H1 (cell line): ENCODE data around the gene DMC1. TPM values are rescaled to one million over a fixed set of nuclear protein-coding genes. Genes with fewer than 3 reads are reported as not detected.

Experiments used
- CTCF ChIA-PET: fragments of 300-600 bp; sonication (Branson Sonifier 250); formaldehyde crosslinking; loops from one replicate; lab custom pipeline; 2021; ENCODE audit not compliant: partially characterized antibody; lab: Charles Lee
- POLR2A ChIA-PET: fragments of 300-600 bp; sonication (Branson Sonifier 250); formaldehyde crosslinking; loops from one replicate; lab custom pipeline; 2021; ENCODE audit warnings: inconsistent platforms; ENCODE audit not compliant: partially characterized antibody; lab: Charles Lee
- DNase-seq, 2 experiments: peaks; one replicate each; pipeline versions ENCODE4 v3.0.0 to v3.0.0-alpha.2; 2010 to 2022; ENCODE audit warnings: low spot score in 2 of 2, low read depth in 1 of 2, mixed read lengths in 1 of 2
- FAIRE-seq: peaks from 2 replicates; lab custom pipeline; 2011; peaks lifted over from hg19 to GRCh38; lab: Jason Lieb, UNC
- H2AFZ ChIP-seq: 2 replicates; pipeline ENCODE4 v1.8.1; 2012; ENCODE audit warnings: low read length, inconsistent platforms
- H2AK5ac ChIP-seq: 2 replicates; pipeline ENCODE4 v1.6.1; 2013; ENCODE audit warnings: low read depth, low read length
- H2BK120ac ChIP-seq: replicated peaks from 2 replicates; pipeline ENCODE3; 2013; ENCODE audit warnings: low read depth, low read length, inconsistent platforms
- H2BK12ac ChIP-seq: 2 replicates; pipeline ENCODE4 v1.6.1; 2013; ENCODE audit warnings: low read depth, low read length
- H2BK15ac ChIP-seq: 2 replicates; pipeline ENCODE4 v1.6.1; 2013; ENCODE audit warnings: low read length
- H2BK20ac ChIP-seq: 2 replicates; pipeline ENCODE4 v1.6.1; 2013; ENCODE audit warnings: low read length
- H2BK5ac ChIP-seq: 2 replicates; pipeline ENCODE4 v1.6.1; 2013; ENCODE audit warnings: low read depth, low read length
- H3K14ac ChIP-seq: 2 replicates; pipeline ENCODE4 v1.6.1; 2013; ENCODE audit warnings: inconsistent platforms; ENCODE audit not compliant: insufficient read length
- H3K18ac ChIP-seq: 2 replicates; pipeline ENCODE4 v1.6.1; 2013; ENCODE audit warnings: low read length; ENCODE audit errors: extremely low read depth
- H3K23ac ChIP-seq: 2 replicates; pipeline ENCODE4 v1.6.1; 2013; ENCODE audit warnings: inconsistent platforms; ENCODE audit not compliant: insufficient read length
- H3K23me2 ChIP-seq: 2 replicates; pipeline ENCODE4 v1.6.1; 2013; ENCODE audit warnings: low read depth, low read length
- H3K27ac ChIP-seq: 2 replicates; pipeline ENCODE4 v1.6.1; 2011; ENCODE audit warnings: low read depth, low read length, inconsistent platforms
- H3K27me3 ChIP-seq, 4 experiments: replicated peaks in 1 of 4; 1 replicate in 1 of 4; 2 replicates in 3 of 4; pipeline versions ENCODE4 v1.6.1 to v1.8.1; 2011 to 2013; ENCODE audit warnings: low read length in 3 of 4, mild to moderate bottlenecking in 3 of 4, inconsistent platforms in 2 of 4, mixed read lengths in 2 of 4, moderate library complexity in 1 of 4; ENCODE audit not compliant: control insufficient read depth in 3 of 4, insufficient read depth in 3 of 4; ENCODE audit errors: extremely low read depth in 1 of 4
- H3K36me3 ChIP-seq, 4 experiments: 2 replicates each; pipeline versions ENCODE4 v1.6.1 to v1.8.1; 2011 to 2013; ENCODE audit warnings: mild to moderate bottlenecking in 4 of 4, low read length in 3 of 4, moderate library complexity in 2 of 4, control low read depth in 1 of 4, inconsistent platforms in 1 of 4; ENCODE audit not compliant: insufficient read depth in 4 of 4, control insufficient read depth in 2 of 4
- H3K4ac ChIP-seq: replicated peaks from 2 replicates; pipeline ENCODE3; 2013; ENCODE audit warnings: low read length, low read depth, mixed read lengths, inconsistent platforms; ENCODE audit not compliant: insufficient read length
- H3K4me1 ChIP-seq, 4 experiments: replicated peaks in 1 of 4; 1 replicate in 1 of 4; 2 replicates in 3 of 4; pipeline versions ENCODE4 v1.6.1 to v1.8.1; 2011 to 2013; ENCODE audit warnings: low read length in 3 of 4, inconsistent platforms in 2 of 4, mixed read lengths in 1 of 4; ENCODE audit not compliant: insufficient read depth in 4 of 4, control insufficient read depth in 3 of 4
- H3K4me2 ChIP-seq, 2 experiments: 2 replicates each; pipeline versions ENCODE4 v1.6.1 to v1.8.1; 2011 to 2013; ENCODE audit warnings: low read depth in 2 of 2, low read length in 2 of 2, control low read depth in 1 of 2, inconsistent platforms in 1 of 2, mild to moderate bottlenecking in 1 of 2; ENCODE audit not compliant: insufficient read depth in 1 of 2
- H3K4me3 ChIP-seq, 4 experiments: fragments of 200-600, 300-600 bp in 1 of 4; sonication (generic), shearing (Covaris generic), sonication (Bioruptor Twin) in 1 of 4; 2 replicates each; pipeline versions ENCODE4 v1.5.1 to v1.8.1; 2011 to 2016; ENCODE audit warnings: low read length in 4 of 4, low read depth in 3 of 4, control low read depth in 2 of 4, inconsistent platforms in 2 of 4, mild to moderate bottlenecking in 2 of 4, mixed read lengths in 1 of 4, moderate library complexity in 1 of 4; ENCODE audit not compliant: insufficient read depth in 2 of 4; ENCODE audit errors: extremely low read depth in 1 of 4
- H3K56ac ChIP-seq: replicated peaks from 2 replicates; pipeline ENCODE3; 2013; ENCODE audit warnings: low read depth, mild to moderate bottlenecking, mixed read lengths, low read length, inconsistent platforms; ENCODE audit not compliant: insufficient read length
- H3K79me1 ChIP-seq: 2 replicates; pipeline ENCODE4 v1.6.1; 2013; ENCODE audit warnings: low read depth, low read length, control low read depth
- H3K79me2 ChIP-seq, 2 experiments: 2 replicates each; pipeline versions ENCODE4 v1.6.1 to v1.8.1; 2012 to 2013; ENCODE audit warnings: low read length in 2 of 2, mild to moderate bottlenecking in 2 of 2, inconsistent platforms in 1 of 2; ENCODE audit not compliant: insufficient read depth in 2 of 2, control insufficient read depth in 1 of 2
- H3K9ac ChIP-seq, 4 experiments: replicated peaks in 1 of 4; 1 replicate in 1 of 4; 2 replicates in 3 of 4; pipeline versions ENCODE4 v1.6.1 to v1.8.1; 2011 to 2013; ENCODE audit warnings: low read depth in 3 of 4, low read length in 3 of 4, control low read depth in 2 of 4, mild to moderate bottlenecking in 2 of 4, moderate library complexity in 2 of 4, inconsistent platforms in 1 of 4; ENCODE audit errors: extremely low read depth in 1 of 4
- H3K9me3 ChIP-seq, 2 experiments: 2 replicates each; pipeline versions ENCODE4 v1.6.1 to v1.8.1; 2012 to 2013; ENCODE audit warnings: mild to moderate bottlenecking in 2 of 2, moderate library complexity in 2 of 2, control low read depth in 1 of 2, inconsistent platforms in 1 of 2, low read depth in 1 of 2, low read length in 1 of 2, mixed read lengths in 1 of 2; ENCODE audit not compliant: insufficient read depth in 2 of 2
- H4K20me1 ChIP-seq, 2 experiments: replicated peaks in 1 of 2; 2 replicates each; pipeline versions ENCODE3 to v1.8.1; 2011 to 2013; ENCODE audit warnings: inconsistent platforms in 2 of 2, low read length in 2 of 2, mild to moderate bottlenecking in 1 of 2; ENCODE audit not compliant: insufficient read depth in 2 of 2, control insufficient read depth in 1 of 2
- H4K5ac ChIP-seq: 2 replicates; pipeline ENCODE4 v1.6.1; 2013; ENCODE audit warnings: low read length, low read depth, mixed read lengths, inconsistent platforms; ENCODE audit not compliant: insufficient read length
- H4K8ac ChIP-seq: 2 replicates; pipeline ENCODE4 v1.8.0; 2013; ENCODE audit warnings: mild to moderate bottlenecking, moderate library complexity, low read length, inconsistent platforms; ENCODE audit not compliant: insufficient read depth; ENCODE audit errors: extremely low read depth
- H4K91ac ChIP-seq: replicated peaks from 2 replicates; pipeline ENCODE3; 2013; ENCODE audit warnings: low read length, mixed read lengths, inconsistent platforms; ENCODE audit not compliant: insufficient read length
- CBX5 ChIP-seq: fragments of 300-800, 300-1000 bp; sonication (generic); IDR thresholded peaks from 2 replicates; pipeline ENCODE4 v1.7.1; 2016; ENCODE audit warnings: antibody characterized with exemption, low read length, low read depth
- CEBPB ChIP-seq: IDR thresholded peaks from 2 replicates; pipeline ENCODE4 v1.6.1; 2012; ENCODE audit warnings: low read depth, low read length
- CREB1 ChIP-seq: IDR thresholded peaks from 2 replicates; pipeline ENCODE4 v1.6.1; 2012; ENCODE audit warnings: inconsistent platforms
- EGR1 ChIP-seq: IDR thresholded peaks from 2 replicates; pipeline ENCODE4 v1.6.1; 2011; ENCODE audit warnings: low read depth, low read length, borderline replicate concordance
- FOSL1 ChIP-seq: IDR thresholded peaks from 2 replicates; pipeline ENCODE4 v1.6.1; 2011; ENCODE audit warnings: mild to moderate bottlenecking, low read depth, low read length, moderate library complexity; ENCODE audit not compliant: insufficient read depth
- HDAC6 ChIP-seq: IDR thresholded peaks from one replicate; pipeline ENCODE4 v1.7.1; 2012; ENCODE audit warnings: low read depth, mild to moderate bottlenecking, inconsistent platforms, low read length, moderate library complexity
- KDM4A ChIP-seq: IDR thresholded peaks from one replicate; pipeline ENCODE4 v1.7.1; 2012; ENCODE audit warnings: low read depth, mild to moderate bottlenecking, moderate library complexity, low read length, inconsistent platforms; ENCODE audit not compliant: severe bottlenecking
- POU5F1 ChIP-seq: IDR thresholded peaks from 2 replicates; pipeline ENCODE4 v1.6.1; 2011; ENCODE audit warnings: low read depth, mild to moderate bottlenecking, low read length, moderate library complexity
- RXRA ChIP-seq: IDR thresholded peaks from 2 replicates; pipeline ENCODE4 v1.6.1; 2011; ENCODE audit warnings: low read depth, mild to moderate bottlenecking, low read length, moderate library complexity; ENCODE audit not compliant: insufficient read depth
- SP2 ChIP-seq: IDR thresholded peaks from 2 replicates; pipeline ENCODE4 v1.6.1; 2012; ENCODE audit warnings: mild to moderate bottlenecking, low read length, inconsistent platforms
- TAF7 ChIP-seq: optimal IDR thresholded peaks from 2 replicates; pipeline ENCODE3; 2011; ENCODE audit warnings: low read depth, mild to moderate bottlenecking, inconsistent platforms, low read length, moderate library complexity, borderline replicate concordance
- WGBS, 2 experiments: shearing (Covaris generic) in 1 of 2; methylation state at CpG; one replicate each; pipeline versions ENCODE4 v1.1.6 to v1.1.7; 2013 to 2015; ENCODE audit warnings: low lambda C conversion rate in 2 of 2, mixed read lengths in 2 of 2, inconsistent platforms in 1 of 2, low coverage in 1 of 2, missing lambda C conversion rate in 1 of 2; ENCODE audit not compliant: insufficient replicate concordance in 2 of 2, insufficient coverage in 1 of 2, insufficient read length in 1 of 2; ENCODE audit errors: extremely low coverage in 1 of 2, missing lambda C conversion rate in 1 of 2; 5-methylcytosine and 5-hydroxymethylcytosine counted together
- polyA plus RNA-seq, 7 experiments: library from polyadenylated mRNA; depleted of rRNA in 3 of 7; stranded (reverse) in 5 of 7; unstranded in 2 of 7; fragments of >200 nt in 5 of 7; fragments of 200-250 nt in 2 of 7; gene quantifications; 1 replicate in 5 of 7; 2 replicates in 1 of 7; 4 replicates in 1 of 7; pipeline versions ENCODE4 v1.2.1 to v1.2.3, GENCODE V29; 2011 to 2013; ENCODE audit warnings: missing spikeins in 2 of 7, mixed read lengths in 2 of 7
- total RNA-seq: library from RNA; stranded (reverse); fragmentation: NEBNext Ultra II Directional; extraction: Animal tissue kit (Norgen Biotek cat#: 25700); gene quantifications from 2 replicates; pipeline ENCODE4 v1.2.1, GENCODE V29; 2021
- TF ChIP-seq, protein P1 (sequence below): IDR thresholded peaks from 2 replicates; pipeline ENCODE4 v1.6.1; 2012; ENCODE audit warnings: low read length, inconsistent platforms

The DMC1 gene
- total and polyA plus RNA-seq, 2 of the 8 experiments (the other 6 are each of a cell fraction or from before 2014, with no cell fraction given): 3.8 to 7.2 TPM

DNA sequence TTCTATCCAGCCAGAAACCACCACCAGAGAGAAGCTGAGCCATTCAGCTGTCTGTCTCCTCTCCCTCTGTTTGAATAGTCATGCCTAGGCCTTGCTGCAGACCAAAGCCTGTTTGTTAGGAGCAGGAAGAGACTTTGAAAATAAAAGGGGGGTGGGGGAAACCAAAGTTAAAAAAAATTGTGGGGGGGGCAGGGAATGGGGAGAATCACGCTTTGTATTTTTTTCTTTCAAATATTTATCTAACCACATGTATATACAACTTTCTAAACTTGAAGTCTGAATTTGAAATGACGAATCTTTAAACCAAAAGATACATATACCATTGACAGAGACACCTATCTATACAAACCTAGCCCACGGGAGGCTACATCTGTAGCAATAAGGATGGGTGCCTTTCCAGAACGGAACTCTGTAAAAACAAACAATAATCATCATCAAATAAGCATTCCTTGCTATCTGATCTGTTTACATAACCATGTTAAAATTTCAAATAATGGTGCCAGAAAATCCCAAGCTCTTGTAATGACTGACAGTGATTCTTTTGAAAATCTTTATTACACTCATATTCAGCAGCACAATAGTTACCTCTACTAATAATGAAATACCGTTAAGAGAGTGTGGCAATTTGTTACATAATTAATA is 78.2 kb downstream of the DMC1 start:
- Histone ChIP-seq H3K18ac (no peak overlapping the region), H2BK5ac (no peak overlapping the region), H2AFZ (no peak overlapping the region), H2AK5ac (no peak overlapping the region), H2BK15ac (no peak overlapping the region), H4K8ac (no peak overlapping the region), H3K79me2 (peaks cover 0 to 20% of the 10 kb centered on the region in 2 experiments; a peak in 2 of 4 replicates), H3K14ac (no peak overlapping the region), H3K36me3 (peaks cover 61 to 100% (median 93%) of the 10 kb centered on the region in 4 experiments), H3K23ac (no peak overlapping the region), H3K4me2 (no peak overlapping the region), H3K9me3 (no peaks in the 10 kb centered on the region), H3K79me1 (no peaks in the 10 kb centered on the region; the same call in 1 of the 2 replicates), H2BK120ac (no peak overlapping the region), H3K9ac (no peak overlapping the region), H3K56ac (no peak overlapping the region), H4K5ac (no peak overlapping the region), H2BK12ac (no peak overlapping the region), H3K27me3 (no peaks in the 10 kb centered on the region), H3K4me3 (no peak overlapping the region), H4K91ac (no peak overlapping the region), H4K20me1 (peaks cover 8 to 9% of the 10 kb centered on the region in 2 experiments), H3K4ac (no peak overlapping the region), H3K23me2 (no peaks in the 10 kb centered on the region), H3K4me1 (peaks cover 0 to 4% (median 3%) of the 10 kb centered on the region in 4 experiments; a peak in 3 of 7 replicates), H3K27ac (no peak overlapping the region), H2BK20ac (no peak overlapping the region)
- CTCF ChIA-PET: interaction anchor here (1.3 to 1.5 kb wide), 3 partner anchors 10 to 19 kb away, joined by 3 to 4 read pairs (median 4); no protein-coding TSS in a partner anchor
- 93% methylated on average over 4 of the region's 5 CpGs; no CpG with 5 or more reads in 1 of the 2 experiments for WGBS, 2 experiments
- FAIRE-seq: no peak
- no peak for DNase-seq
- POLR2A ChIA-PET: interaction anchor here (0.6 to 40.8 kb wide), 11 partner anchors 2 to 155 kb away, joined by 3 to 1102 read pairs (median 7); partner anchors contain the start of genes DMC1 and KDELR3
- TF ChIP-seq, protein P1, sequence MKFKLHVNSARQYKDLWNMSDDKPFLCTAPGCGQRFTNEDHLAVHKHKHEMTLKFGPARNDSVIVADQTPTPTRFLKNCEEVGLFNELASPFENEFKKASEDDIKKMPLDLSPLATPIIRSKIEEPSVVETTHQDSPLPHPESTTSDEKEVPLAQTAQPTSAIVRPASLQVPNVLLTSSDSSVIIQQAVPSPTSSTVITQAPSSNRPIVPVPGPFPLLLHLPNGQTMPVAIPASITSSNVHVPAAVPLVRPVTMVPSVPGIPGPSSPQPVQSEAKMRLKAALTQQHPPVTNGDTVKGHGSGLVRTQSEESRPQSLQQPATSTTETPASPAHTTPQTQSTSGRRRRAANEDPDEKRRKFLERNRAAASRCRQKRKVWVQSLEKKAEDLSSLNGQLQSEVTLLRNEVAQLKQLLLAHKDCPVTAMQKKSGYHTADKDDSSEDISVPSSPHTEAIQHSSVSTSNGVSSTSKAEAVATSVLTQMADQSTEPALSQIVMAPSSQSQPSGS: no peak
- no peak for TF ChIP-seq FOSL1
- no peak for TF ChIP-seq CBX5
- no peak for TF ChIP-seq KDM4A
- TF ChIP-seq CEBPB: no peak
- TF ChIP-seq SP2: no peak
- TF ChIP-seq TAF7: no peak
- no peak for TF ChIP-seq EGR1
- TF ChIP-seq HDAC6: no peak
- TF ChIP-seq CREB1: no peak
- no peak for TF ChIP-seq POU5F1
- TF ChIP-seq RXRA: no peak
